ENCODE results near the gene CYTH1. TPM values are rescaled to one million over a fixed set of nuclear protein-coding genes. Genes with fewer than 3 reads are reported as not detected.

CYTH1 gene
- polyA plus RNA-seq, 2 donors, result 36.0 to 52.8 TPM

- WGBS, 2 donors, result 82 to 89% methylated on average over 11 of the region's 11 CpGs
- no peak overlapping the region for H3K4me3 ChIP-seq (ENCODE audit: low read depth in 1 of 2, low read length in 2 of 2)
- no peaks in the 10 kb centered on the region for H3K4me1 ChIP-seq (ENCODE audit: control insufficient read depth in 2 of 2, insufficient read depth in 2 of 2, low read length in 1 of 2)
- H3K27me3 ChIP-seq (ENCODE audit: control insufficient read depth in 1 of 2, insufficient read depth in 2 of 2, low read length in 2 of 2), result no peaks in the 10 kb centered on the region
- H3K36me3 ChIP-seq (ENCODE audit: control insufficient read depth in 2 of 2, insufficient read depth in 2 of 2, low read length in 1 of 2), result no peaks in the 10 kb centered on the region
- H3K27ac ChIP-seq (ENCODE audit: low read depth in 2 of 2, low read length in 1 of 2), result no peak overlapping the region
- no peaks in the 10 kb centered on the region for H3K9me3 ChIP-seq (ENCODE audit: control insufficient read depth in 2 of 2, insufficient read depth in 1 of 2, low read depth in 1 of 2, low read length in 1 of 2)
Measured at GRCh38 chr17:78637146-78637545, 144.9 kb downstream of the CYTH1 start.

- Histone ChIP-seq H3K4me1 (ENCODE audit: control insufficient read depth in 2 of 2, insufficient read depth in 2 of 2, low read length in 1 of 2) (no peaks in the 10 kb centered on the region), H3K9me3 (ENCODE audit: control insufficient read depth in 2 of 2, insufficient read depth in 1 of 2, low read depth in 1 of 2, low read length in 1 of 2) (no peaks in the 10 kb centered on the region), H3K4me3 (ENCODE audit: low read depth in 1 of 2, low read length in 2 of 2) (no peak overlapping the region), H3K36me3 (ENCODE audit: control insufficient read depth in 2 of 2, insufficient read depth in 2 of 2, low read length in 1 of 2) (no peaks in the 10 kb centered on the region), H3K27me3 (ENCODE audit: control insufficient read depth in 1 of 2, insufficient read depth in 2 of 2, low read length in 2 of 2) (no peaks in the 10 kb centered on the region), H3K27ac (ENCODE audit: low read depth in 2 of 2, low read length in 1 of 2) (no peak overlapping the region)
- WGBS, 2 donors, result 83 to 89% methylated on average over 4 of the region's 4 CpGs
Measured at GRCh38 chr17:78634154-78634553, 147.9 kb downstream of the CYTH1 start.

DNA sequence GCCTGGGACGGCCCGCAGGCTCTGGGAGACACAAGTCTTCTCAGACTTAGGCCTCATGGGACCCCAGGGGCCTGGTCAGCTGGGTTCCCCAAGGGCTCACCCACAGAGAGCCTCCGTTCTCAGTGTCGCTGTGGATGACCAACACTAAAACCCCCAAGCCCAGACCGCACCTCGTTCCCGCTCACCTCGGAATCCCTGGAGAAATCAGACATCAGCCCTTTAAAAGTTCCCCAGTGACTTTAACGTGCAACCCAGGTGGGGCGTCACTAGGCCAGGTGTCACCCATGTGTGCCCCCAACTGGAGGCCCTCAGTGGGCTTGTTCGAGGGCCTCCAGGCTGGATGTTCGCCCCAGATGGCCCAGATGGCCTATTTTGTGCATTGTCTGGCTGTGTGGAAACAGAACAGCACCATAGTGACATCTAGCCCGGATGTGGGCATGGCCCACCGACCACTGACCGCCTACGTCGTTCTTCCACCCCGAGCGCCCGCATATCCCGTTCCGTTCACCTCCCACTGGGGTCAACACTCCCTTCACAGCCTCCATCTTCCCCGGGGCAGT is 152.6 kb downstream of the CYTH1 start:
- Histone ChIP-seq H3K27ac (ENCODE audit: low read depth in 2 of 2, low read length in 1 of 2) (no peak overlapping the region), H3K36me3 (ENCODE audit: control insufficient read depth in 2 of 2, insufficient read depth in 2 of 2, low read length in 1 of 2) (no peaks in the 10 kb centered on the region), H3K4me3 (ENCODE audit: low read depth in 1 of 2, low read length in 2 of 2) (no peak overlapping the region), H3K27me3 (ENCODE audit: control insufficient read depth in 1 of 2, insufficient read depth in 2 of 2, low read length in 2 of 2) (no peaks in the 10 kb centered on the region), H3K4me1 (ENCODE audit: control insufficient read depth in 2 of 2, insufficient read depth in 2 of 2, low read length in 1 of 2) (no peaks in the 10 kb centered on the region), H3K9me3 (ENCODE audit: control insufficient read depth in 2 of 2, insufficient read depth in 1 of 2, low read depth in 1 of 2, low read length in 1 of 2) (no peaks in the 10 kb centered on the region)
- 92 to 93% methylated on average over 23 of the region's 23 CpGs for WGBS, 2 donors

- no peak overlapping the region for H3K27ac ChIP-seq (ENCODE audit: low read depth in 2 of 2, low read length in 1 of 2)
Measured at GRCh38 chr17:78628547-78629435, 153.3 kb downstream of the CYTH1 start.

DNA sequence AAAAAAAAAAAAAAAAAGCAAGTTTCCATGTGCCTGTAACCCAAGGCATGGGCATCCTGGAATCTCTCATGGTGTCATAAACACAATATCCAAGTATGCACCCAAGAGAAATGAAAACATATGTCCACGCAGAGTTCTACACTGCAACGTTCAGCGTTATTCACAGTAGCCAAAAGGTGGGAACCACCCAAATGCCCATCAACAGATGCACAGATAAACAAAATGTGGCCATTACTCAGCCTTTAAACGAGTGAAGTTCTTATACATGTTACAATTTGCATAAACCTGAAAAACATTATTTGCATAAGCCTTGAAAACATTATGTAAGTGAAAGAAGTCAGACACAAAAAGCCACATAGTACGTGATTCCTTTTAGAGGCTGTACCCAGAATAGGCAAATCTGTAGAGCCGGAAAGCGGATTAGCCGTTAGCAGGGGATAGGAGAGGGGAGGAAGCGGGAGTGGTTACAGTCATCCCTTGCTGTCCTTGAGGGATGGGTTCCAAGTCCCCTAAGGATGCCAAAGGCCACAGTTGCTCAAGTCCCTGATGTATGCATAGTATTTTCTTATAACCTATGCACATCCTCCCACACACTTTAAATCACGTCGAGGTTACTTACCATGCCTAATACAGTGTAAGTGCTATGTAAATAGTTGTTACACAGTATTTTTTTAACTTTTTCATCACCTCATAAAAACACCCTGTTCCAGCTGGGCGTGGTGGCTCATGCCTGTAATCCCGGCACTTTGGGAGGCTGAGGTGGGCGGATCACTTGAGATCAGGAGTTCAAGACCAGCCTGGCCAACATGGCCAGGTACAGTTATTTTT is 157.5 kb downstream of the CYTH1 start:
- Histone ChIP-seq H3K27me3 (ENCODE audit: control insufficient read depth in 1 of 2, insufficient read depth in 2 of 2, low read length in 2 of 2) (no peaks in the 10 kb centered on the region), H3K4me3 (ENCODE audit: low read depth in 1 of 2, low read length in 2 of 2) (no peak overlapping the region), H3K36me3 (ENCODE audit: control insufficient read depth in 2 of 2, insufficient read depth in 2 of 2, low read length in 1 of 2) (no peaks in the 10 kb centered on the region), H3K27ac (ENCODE audit: low read depth in 2 of 2, low read length in 1 of 2) (no peak overlapping the region), H3K9me3 (ENCODE audit: control insufficient read depth in 2 of 2, insufficient read depth in 1 of 2, low read depth in 1 of 2, low read length in 1 of 2) (no peaks in the 10 kb centered on the region), H3K4me1 (ENCODE audit: control insufficient read depth in 2 of 2, insufficient read depth in 2 of 2, low read length in 1 of 2) (no peaks in the 10 kb centered on the region)
- 70 to 74% methylated on average over 14 of the region's 14 CpGs for WGBS, 2 donors

More at GRCh38 chr17:78628547-78629435, 153.3 kb downstream of the CYTH1 start:
- H3K9me3 ChIP-seq (ENCODE audit: control insufficient read depth in 2 of 2, insufficient read depth in 1 of 2, low read depth in 1 of 2, low read length in 1 of 2), result no peaks in the 10 kb centered on the region
- H3K36me3 ChIP-seq (ENCODE audit: control insufficient read depth in 2 of 2, insufficient read depth in 2 of 2, low read length in 1 of 2), result no peaks in the 10 kb centered on the region
- H3K27me3 ChIP-seq (ENCODE audit: control insufficient read depth in 1 of 2, insufficient read depth in 2 of 2, low read length in 2 of 2), result no peaks in the 10 kb centered on the region
- no peaks in the 10 kb centered on the region for H3K4me1 ChIP-seq (ENCODE audit: control insufficient read depth in 2 of 2, insufficient read depth in 2 of 2, low read length in 1 of 2)
- WGBS, 2 donors, result 94% methylated on average over 30 of the region's 30 CpGs
- H3K4me3 ChIP-seq (ENCODE audit: low read depth in 1 of 2, low read length in 2 of 2), result no peak overlapping the region

Other genes starting within 250 kb of the CYTH1 start
- under 1 TPM; 0.02 to 0.11 TPM for gene DNAH17, start 204.9 kb downstream of the CYTH1 start, polyA plus RNA-seq
- gene USP36, start 58.5 kb upstream of the CYTH1 start, polyA plus RNA-seq, result 10 to 100 TPM; 17.0 to 17.6 TPM
- 1 to 10 TPM in 1 of 2 donors, under 1 TPM in 1; 0.25 to 3.5 TPM for gene CEP295NL, start 120.9 kb upstream of the CYTH1 start, polyA plus RNA-seq
- gene TIMP2, start 143.1 kb upstream of the CYTH1 start, polyA plus RNA-seq, result 10 to 100 TPM; 30.6 to 39.5 TPM
- gene LGALS3BP, start 197.7 kb upstream of the CYTH1 start, polyA plus RNA-seq, result 100 to 1,000 TPM in 1 of 2 donors, 10 to 100 TPM in 1; 85.1 to 103 TPM
- 10 to 100 TPM; 24.1 to 24.5 TPM for gene CANT1, start 227.5 kb upstream of the CYTH1 start, polyA plus RNA-seq
- gene C1QTNF1, start 241.9 kb upstream of the CYTH1 start, polyA plus RNA-seq, result 1 to 10 TPM; 6.0 to 7.2 TPM